Activated CD4-positive, CD25-positive, alpha-beta regulatory T cell (primary cell): ENCODE measurements around the gene RUNX2.
"Not testable (repeated sequence)": the region's sequence is repeated elsewhere in the genome, so short reads cannot be mapped to it uniquely, and the experiment has no call there.

ENCODE experiments used
- DNase-seq, 4 experiments: peaks; one replicate each; lab custom pipeline; 2025; lab: John Stamatoyannopoulos, UW

Gene RUNX2

GRCh38 chr6:45648262-45648620 lies 320.1 kb downstream of the RUNX2 start:
- no peak for DNase-seq

GRCh38 chr6:45650524-45651135 lies 322.5 kb downstream of the RUNX2 start:
- DNase-seq: no peak

- no peak for DNase-seq
These were observed 323.2 kb downstream of the RUNX2 start for GRCh38 chr6:45651301-45651700.

- no peak for DNase-seq
These were observed 324.3 kb downstream of the RUNX2 start for GRCh38 chr6:45652416-45652815.

GRCh38 chr6:45653117-45653883 lies 325.2 kb downstream of the RUNX2 start:
- DNase-seq: no peak

GRCh38 chr6:45654673-45655072 lies 326.5 kb downstream of the RUNX2 start:
- DNase-seq: no peak

- no peak for DNase-seq
These were observed 327.8 kb downstream of the RUNX2 start for GRCh38 chr6:45655745-45656476.

- no peak for DNase-seq
These were observed 329.1 kb downstream of the RUNX2 start for GRCh38 chr6:45657226-45657625.

GRCh38 chr6:45658400-45658799 lies 330.3 kb downstream of the RUNX2 start:
- no peak for DNase-seq

GRCh38 chr6:45658958-45659357 lies 330.8 kb downstream of the RUNX2 start:
- no peak for DNase-seq

- DNase-seq: no peak
These were observed 333.5 kb downstream of the RUNX2 start for GRCh38 chr6:45661661-45662060.

GRCh38 chr6:45663251-45664221 lies 335.4 kb downstream of the RUNX2 start:
- peak in 1 of 4 experiments; percentile 6 for DNase-seq

- DNase-seq: no peak
These were observed 336.6 kb downstream of the RUNX2 start for GRCh38 chr6:45664707-45665106.

GRCh38 chr6:45665859-45666258 lies 337.7 kb downstream of the RUNX2 start:
- DNase-seq: no peak

- DNase-seq: no peak
These were observed 338.7 kb downstream of the RUNX2 start for GRCh38 chr6:45666846-45667245.

GRCh38 chr6:45667300-45667699 lies 339.2 kb downstream of the RUNX2 start:
- DNase-seq: no peak

- no peak for DNase-seq
These were observed 339.6 kb downstream of the RUNX2 start for GRCh38 chr6:45667766-45668165.

- DNase-seq: no peak
These were observed 340.6 kb downstream of the RUNX2 start for GRCh38 chr6:45668705-45669104.

GRCh38 chr6:45673167-45673566 lies 345.0 kb downstream of the RUNX2 start:
- DNase-seq: not testable (repeated sequence)

GRCh38 chr6:45675166-45675565 lies 347.0 kb downstream of the RUNX2 start:
- DNase-seq: not testable (repeated sequence)

GRCh38 chr6:45675634-45676033 lies 347.5 kb downstream of the RUNX2 start:
- DNase-seq: no peak

- DNase-seq: no peak
These were observed 348.2 kb downstream of the RUNX2 start for GRCh38 chr6:45676380-45676779.
